NCI-H345 (cell line): Measurements from ENCODE around the gene GRID2.

Experiments
- DNase-seq: peaks from one replicate; lab custom pipeline; 2025; lab: John Stamatoyannopoulos, UW

Gene GRID2

DNA sequence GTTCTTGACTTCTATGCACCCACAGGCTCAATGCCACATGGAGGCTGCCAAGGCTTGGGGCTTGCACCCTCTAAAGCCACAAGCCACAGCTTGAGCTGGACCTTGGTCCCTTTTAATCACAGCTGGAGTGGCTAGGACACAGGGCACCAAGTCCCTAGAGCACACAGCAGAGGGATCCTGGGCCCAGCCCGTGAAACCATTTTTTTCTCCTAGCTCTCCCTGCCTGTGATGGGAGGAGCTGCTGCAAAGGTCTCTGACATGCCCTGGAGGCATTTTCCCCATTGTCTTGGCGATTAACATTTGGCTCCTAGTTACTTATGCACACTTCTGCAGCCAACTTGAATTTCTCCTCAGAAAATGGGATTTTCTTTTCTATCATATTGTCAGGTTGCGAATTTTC, 410.9 kb downstream of the GRID2 start:
- no peak for DNase-seq

DNA sequence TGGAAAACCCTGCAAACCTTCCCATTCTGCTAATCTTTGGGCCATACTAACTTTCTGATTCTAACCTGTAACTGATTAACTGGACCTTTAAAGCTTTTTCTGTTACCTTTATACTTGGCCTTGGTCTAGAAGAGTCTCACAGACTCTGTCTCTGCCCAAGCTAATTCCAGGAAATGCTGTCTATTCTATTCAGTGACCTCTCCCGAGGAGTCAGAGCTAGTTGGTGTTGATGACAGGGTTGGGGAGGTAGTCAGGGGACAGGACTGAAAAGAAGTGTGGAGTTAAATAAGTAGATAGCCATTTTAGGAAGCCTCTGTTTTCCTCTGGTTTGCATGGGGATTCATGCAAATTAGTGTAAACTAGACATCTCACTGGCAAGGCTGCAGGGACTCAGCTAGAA, 429.5 kb downstream of the GRID2 start:
- no peak for DNase-seq

DNA sequence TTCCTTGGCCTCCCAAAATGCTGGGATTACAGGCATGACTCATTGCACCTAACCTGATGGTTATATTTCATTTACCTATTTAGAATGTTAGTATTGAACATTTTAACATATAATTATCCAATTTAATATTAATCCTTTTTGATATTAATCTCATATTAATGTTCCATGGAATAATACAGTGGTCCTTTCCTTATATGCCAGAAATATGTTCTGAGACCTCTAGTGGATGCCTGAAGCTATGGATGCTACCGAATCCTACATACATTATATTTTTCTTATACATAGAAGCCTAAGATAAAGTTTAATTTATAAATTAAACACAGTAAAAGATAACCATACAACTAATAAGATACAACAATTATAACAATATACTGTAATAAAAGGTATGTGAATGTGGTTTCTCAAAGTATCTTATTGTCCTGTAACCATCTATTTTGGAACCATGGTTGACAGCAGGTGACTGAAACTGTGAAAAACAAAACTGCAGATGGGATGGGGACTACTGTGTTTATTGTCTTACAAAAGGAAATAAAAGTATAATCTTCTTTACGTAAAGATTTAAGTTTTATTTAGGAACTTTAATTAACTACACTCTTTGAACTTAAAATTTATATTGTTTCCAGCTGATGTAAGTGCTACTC, 431.4 kb downstream of the GRID2 start:
- DNase-seq: no peak

DNA sequence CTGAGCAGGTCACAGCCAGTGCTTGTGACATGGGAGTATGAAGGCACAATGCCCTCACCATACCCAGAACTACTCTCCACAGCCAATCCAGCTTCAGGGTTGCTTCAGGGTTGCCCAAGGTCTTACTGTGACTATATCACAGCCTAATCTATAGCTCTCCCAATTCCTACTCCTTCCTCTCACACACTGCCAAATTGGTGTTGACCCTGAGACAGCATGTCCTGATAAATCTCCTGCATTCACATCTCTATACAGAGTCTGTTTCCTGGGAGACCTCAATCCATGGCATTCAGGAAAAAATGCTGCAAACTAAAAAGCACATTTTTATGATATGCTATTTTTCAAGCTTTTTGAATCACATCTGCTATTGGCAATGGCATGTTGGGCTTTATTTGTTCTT, 456.7 kb downstream of the GRID2 start:
- DNase-seq: no peak

DNA sequence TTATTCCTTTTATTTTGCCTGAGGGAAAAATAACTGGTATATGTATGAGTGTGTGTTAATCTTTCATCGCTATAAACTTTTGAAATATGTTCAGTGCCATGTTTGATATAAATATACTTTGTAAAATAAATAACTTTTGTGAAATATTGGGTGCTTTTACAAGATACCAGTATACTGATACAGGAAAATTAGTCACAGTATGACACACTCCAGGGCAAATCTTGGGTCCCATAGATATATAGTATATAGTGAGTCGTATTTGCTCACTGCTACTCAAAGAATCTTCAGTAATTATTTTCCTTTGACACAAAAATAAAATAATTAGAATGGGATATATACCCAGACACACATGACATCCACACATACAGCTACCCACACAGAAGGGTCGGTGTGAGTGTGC, 472.3 kb downstream of the GRID2 start:
- no peak for DNase-seq

DNA sequence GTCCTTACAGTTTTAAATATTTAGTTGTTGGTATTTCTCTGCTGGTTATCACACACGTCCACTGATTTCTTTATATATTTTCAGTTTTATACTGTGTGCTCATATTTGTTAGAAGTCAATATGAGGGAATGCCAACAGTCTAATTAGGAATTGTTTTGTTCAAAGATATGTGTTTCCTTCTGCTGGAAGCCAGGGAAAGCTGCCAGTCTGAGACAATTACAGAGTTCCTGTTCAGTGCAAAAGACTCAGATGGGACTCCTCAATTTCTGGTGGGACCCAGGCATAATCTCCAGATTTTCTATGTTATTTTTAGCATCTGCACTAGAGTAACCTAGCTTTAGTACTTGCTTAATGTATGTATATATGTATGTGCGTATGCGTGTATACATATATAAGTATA, 486.0 kb downstream of the GRID2 start:
- no peak for DNase-seq

DNA sequence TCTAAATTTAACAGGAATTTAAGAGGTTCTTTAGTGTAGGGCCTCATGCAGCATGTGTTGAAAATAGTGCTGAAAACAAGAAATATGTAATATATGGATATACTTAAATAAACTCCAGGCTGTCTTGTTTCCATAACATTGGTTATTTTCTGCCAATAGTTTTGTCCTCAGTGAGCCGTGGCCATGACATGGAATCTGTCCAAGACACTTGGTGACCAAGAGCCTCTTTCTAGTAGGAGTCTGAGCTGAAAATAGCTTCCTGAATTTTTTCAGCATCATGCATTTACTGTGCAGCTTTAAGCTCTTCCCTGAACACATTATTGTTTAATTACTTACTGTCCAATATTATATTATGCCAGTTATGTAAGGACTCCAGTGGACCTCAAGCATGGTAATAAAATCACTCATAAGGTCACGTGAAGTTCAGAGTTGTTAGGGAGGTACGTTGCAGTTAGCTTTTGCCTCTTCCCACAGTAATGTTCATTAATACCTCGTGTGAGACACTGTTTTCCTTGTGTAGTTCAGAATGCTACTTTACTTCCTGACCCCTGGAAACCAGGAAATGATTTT, 488.2 kb downstream of the GRID2 start:
- DNase-seq: no peak

DNA sequence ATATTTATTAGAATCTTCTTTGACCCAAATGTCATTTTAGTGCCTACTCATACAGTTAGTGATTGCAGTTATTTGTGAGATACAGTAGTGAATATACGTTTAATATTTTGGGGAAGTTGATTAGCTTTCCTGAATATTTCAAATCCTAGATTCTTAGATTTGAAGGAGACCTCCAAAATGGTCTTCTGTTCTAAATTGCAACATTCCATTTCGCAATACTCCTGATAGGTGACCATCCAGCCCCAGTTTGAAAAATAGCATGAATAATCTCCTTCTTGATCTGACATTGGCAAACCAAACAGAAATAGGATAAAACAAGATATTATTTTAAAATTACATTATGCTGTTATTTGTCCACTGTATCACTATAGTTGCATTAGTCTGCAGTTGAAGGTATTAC, 505.6 kb downstream of the GRID2 start:
- no peak for DNase-seq

DNA sequence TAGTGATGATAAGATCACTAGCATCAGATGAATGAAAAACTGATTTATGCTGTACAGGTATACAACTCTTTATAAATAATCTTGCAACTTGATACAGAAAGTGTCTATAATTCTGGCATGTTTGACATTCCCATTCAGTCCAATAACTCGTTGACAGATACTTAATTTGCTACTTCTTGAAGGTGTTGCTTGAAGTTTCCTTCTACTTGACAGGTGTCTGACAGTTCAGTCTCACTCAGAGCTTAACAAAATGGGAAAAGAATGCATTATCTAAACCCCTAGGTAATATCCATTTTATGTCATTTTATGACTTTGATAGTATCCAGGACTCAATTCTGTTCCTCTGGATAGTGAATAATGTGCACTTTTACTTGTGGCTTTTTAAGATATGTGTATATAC, 508.9 kb downstream of the GRID2 start:
- no peak for DNase-seq

DNA sequence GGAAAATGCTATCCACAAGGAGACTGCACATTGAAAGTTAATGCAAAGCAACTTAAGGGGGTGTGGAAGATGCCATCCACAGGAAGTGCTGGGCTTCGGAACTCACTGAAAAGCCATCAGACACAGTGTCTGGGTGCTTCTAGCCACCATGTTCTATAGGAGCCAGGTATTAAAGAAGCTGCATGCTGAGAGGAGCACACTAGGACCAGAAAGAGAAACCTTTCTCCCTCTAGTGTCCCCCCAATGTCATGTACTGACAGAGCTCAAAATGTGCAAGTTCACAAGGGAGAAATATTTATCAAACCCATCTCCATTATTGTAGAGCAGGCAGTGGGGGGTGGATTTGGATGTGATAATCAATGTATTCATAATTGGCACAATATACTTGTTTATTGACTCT, 510.9 kb downstream of the GRID2 start:
- DNase-seq: no peak

DNA sequence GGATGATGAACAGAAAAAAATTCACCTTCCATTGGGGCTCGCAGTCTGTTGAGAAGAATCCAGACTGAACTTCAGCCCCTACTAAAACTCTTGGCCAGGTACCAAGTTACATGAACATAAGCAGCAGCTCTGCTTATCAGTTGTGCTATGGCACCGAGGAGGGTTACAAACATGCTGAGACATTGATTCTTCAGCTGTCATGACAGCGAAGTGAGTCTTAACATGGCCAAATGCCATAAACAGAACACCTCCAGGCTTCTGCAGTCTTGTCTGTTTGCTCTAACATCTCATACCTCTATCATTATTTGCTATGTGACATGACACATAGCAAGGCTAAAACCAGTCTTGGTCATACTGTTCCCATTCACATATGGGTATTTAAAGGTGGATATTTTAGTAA, 521.5 kb downstream of the GRID2 start:
- DNase-seq: no peak

DNA sequence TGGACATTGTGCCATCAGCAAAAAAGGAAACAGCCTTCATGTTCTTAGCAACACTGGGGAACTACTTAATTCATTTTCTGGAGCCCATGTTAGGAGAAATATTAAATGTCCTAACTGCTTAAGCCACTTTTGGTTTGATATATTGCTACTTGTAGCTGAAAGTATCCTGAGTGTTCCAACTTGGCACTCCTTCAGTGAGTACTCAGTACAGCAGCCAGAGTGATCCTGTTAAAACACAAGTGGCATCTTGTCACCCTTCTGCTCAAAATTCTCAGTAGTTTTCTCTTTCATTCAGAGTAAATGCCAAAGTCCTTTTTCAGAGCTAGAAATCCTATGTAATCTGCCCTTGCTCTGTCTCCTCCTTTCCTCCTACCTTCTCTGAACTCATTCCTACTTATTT, 522.0 kb downstream of the GRID2 start:
- no peak for DNase-seq

DNA sequence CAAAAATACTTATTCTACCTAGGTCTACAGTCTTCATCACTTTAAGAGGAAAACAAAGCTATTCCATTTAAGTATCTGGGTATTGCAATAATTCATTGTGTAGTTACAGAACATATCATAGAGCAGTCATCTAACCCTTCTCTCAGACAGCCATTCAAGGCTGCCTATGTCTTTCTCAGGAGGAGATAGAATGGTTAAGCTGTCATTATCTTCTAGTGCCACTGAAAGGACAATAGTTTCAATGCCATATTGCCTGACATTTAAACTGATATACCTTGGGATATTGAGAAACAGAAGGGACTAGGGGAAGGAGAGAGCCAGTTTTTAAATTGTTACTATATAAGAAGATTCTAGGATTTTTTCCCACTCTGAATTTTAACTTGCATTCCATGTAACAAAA, 527.0 kb downstream of the GRID2 start:
- DNase-seq: no peak

DNA sequence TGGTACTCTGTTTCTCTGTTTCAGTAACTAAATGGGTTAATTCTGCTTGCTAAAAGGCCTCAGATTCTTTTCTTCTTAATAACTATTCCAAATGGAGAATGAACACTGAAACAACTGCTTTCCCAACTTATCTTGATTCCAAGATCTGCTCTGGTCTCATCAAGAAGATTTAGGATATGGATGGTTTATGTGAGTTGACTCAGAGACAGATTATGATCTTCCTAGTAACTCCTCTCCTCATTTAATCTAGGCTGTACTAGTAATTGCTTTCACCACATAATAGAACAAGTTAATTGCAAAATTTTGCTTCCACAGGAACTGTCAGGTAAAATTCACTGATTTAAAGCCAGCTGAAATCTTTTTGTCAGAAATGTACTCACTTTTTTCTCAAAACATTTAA, 537.1 kb downstream of the GRID2 start:
- DNase-seq: no peak

DNA sequence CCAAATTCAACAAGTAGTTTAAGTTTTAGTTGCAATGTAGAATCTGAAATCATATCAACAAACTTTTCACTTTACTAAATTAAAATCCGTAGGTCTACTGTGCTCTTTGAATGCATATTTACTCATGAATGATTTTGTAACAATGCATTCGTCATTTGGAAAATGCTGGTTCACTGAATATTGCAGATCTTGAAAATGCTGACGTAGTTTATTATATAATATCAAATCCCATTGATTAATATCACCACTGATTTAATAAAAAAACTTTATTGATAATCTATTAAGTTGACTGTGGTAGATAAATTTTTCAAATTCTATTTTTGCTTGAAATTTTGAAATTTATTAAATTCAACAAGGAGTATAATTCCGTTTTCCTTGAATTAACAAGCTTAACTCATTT, 540.0 kb downstream of the GRID2 start:
- no peak for DNase-seq

DNA sequence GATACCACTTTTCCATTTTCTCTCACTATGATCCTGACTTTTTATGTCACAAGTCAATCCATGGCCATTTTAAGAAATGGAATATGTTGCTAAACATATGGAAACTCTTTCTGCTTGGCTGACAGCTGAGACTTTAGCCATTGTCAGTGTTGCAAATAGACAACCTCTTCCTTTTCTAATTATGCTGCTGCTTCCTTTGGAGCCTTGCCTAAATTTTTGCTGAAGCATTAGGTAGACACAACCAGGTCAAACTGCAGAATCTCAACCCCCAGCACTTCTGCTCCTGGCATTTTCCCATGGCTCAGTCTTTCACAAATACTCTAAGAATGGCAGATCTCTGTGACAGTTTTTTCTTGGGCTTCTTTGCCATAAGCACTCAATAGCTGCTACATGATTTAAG, 543.3 kb downstream of the GRID2 start:
- no peak for DNase-seq

DNA sequence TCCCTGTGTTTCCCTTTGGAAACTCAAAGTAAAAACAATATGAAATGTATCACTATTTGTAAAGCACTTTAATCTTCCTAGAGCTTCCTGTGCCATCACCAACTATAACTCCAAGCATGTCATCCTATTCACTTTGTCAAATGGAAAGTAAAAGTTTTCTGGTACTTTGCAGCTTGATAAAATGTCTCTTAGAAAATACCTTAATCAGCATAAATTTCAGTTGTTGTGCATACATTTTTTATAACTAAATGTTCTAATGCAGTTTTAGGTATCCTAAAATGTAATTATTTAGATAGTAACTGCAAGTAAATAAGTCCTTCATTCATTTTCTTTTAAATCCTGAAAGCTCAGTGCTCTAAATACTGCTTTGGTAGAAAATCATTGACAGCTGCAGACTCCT, 558.7 kb downstream of the GRID2 start:
- DNase-seq: no peak

DNA sequence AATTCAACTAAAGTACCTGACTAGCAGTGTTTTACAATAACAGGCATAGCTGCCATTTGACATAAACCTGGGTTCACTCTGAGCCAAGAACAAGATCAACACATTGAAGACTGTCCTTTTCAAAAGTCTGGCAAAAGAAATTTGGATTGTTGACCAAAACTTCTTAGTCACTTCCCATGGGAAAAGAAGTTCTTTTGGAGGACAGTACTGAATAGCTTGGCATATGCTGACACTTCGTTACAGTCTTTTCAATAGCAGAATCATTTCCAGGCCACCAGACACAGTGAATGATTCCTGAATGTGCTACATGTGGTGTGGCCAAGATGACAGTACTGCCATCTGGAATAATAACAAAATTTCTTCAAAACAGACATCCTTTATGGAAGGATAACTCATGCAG, 560.3 kb downstream of the GRID2 start:
- DNase-seq: no peak

DNA sequence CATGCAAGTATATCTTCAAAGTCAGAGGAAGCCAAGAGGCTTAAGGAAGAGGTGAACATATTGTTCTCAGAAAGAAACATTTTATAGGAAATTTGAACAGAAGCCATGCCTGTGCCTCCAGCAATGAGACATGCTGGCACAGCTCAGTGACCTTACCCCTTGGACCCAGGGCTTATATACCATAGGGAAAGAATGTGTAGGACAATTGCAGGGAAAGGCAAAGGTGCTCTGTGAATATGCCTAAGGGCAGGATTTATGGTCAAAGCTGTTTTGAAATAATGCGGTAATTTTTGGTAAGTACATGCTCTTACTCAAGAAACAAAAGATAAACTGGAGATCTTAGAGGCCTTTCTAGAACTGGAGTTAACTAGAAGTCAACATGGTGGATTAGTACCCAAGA, 568.8 kb downstream of the GRID2 start:
- no peak for DNase-seq

DNA sequence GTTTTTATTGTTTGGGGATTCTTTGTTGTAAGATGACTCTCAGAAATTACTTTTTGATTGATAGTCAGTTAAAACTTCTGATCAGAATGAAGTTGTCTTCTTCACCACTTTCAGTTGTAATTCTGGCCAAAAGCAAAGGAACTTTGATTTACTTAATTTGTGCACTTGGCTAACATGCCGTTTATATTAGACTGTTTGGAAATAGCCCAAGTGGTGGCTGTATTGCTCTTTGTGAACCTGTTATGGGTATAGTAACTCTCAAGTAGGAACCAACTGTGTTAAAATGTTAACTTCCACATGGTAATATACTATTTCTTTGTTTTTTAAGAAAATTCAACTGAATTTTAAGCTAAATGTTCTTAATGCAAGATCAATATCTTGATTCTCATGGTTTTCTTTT, 581.9 kb downstream of the GRID2 start:
- DNase-seq: no peak

DNA sequence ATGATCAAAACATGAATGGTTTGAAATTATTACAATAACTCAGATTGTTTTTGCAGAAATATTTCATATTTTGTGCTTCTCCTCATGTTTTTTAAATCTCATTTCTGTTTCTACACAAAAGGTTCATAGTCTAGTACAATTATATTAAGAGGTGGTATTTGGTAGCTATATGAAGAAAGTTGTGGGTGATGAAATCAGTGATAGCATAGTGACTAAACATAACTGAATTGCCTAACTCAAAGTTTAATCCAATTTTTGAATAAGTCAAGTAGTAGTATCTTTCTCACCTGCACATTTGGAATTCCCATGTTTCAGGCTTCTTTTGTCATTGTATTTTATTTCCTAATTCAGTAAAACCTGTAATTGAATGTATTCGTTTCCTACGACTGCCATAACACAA, 648.7 kb downstream of the GRID2 start:
- no peak for DNase-seq

DNA sequence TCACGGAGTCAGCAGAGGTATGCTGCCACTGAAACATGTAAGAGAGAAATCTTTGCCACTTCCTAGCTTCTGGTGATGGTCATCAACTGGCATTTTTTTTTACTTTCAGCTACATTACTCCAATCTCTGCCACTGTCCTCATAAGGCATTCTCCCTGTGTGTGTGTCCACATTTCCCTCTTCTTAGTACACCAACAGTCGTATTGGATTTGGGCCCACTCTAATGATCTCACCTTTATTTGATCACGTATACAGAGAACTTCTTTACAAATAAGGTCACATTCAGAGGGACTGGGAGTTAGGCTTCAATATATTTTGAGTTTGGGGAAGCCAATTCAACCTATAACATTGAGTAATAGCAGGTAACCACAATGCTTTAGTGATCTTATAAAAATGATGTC, 649.1 kb downstream of the GRID2 start:
- no peak for DNase-seq

DNA sequence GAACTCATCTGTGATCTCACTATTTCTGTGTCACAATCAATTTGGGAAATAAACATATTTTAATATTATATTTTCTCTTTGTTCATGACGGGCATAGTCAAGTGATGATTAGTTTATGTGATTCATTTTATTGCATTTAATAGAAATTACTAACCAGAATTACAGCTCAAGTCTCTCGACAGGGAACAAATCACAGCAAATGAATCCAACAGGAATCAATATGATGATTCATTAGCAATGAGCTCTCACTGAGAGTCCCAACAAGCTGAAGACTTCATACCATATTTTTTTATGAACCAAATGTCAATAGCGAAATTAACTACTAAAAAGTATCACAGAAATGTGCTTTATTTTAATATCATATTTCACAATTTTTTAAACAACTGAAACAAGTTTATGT, 649.7 kb downstream of the GRID2 start:
- DNase-seq: no peak

DNA sequence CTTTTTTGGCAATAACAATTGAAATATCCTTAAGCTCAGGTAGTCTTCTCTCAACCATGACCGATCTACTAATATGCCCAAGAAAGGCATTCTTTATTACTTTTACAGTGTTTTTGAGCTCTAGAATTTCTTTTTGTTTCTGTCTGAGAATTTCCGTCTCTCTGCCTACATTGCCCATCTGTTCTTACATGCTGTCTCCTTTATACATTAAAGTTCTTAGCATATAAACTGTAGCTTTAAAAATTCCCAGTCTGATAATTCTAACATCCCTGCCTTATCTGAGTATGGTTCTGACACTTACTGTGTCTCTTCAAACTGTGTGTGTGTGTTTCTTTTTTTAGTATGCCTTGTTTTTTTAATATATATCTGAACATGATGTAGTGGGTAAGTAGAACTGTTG, 658.1 kb downstream of the GRID2 start:
- no peak for DNase-seq

DNA sequence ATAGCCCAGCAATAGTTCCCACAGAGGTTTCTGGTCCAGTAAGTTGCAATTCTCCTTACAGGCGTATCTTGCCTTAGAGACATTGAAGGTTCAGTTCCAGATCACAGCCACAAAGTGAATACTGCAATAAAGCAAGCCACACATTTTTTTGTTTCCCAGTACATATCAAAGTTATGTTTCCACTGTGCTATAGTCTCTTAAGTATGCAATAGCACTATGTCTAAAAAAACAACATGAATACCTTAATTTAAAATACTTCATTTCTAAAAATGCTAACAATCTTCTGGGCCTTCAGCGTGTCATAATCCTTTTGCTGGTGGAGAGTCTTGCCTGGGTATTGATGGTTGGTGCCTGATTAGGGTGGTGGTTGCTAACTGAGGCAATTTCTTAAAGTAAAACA, 659.1 kb downstream of the GRID2 start:
- no peak for DNase-seq
